NCI-H774 (cell line): ENCODE measurements around the gene TLCD4.
"Not testable (repeated sequence)": the region's sequence is repeated elsewhere in the genome, so short reads cannot be mapped to it uniquely, and the experiment has no call there.

Experiments used
- DNase-seq: peaks from one replicate; lab custom pipeline; 2025; lab: John Stamatoyannopoulos, UW

TLCD4 gene, protein sequence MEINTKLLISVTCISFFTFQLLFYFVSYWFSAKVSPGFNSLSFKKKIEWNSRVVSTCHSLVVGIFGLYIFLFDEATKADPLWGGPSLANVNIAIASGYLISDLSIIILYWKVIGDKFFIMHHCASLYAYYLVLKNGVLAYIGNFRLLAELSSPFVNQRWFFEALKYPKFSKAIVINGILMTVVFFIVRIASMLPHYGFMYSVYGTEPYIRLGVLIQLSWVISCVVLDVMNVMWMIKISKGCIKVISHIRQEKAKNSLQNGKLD

DNA sequence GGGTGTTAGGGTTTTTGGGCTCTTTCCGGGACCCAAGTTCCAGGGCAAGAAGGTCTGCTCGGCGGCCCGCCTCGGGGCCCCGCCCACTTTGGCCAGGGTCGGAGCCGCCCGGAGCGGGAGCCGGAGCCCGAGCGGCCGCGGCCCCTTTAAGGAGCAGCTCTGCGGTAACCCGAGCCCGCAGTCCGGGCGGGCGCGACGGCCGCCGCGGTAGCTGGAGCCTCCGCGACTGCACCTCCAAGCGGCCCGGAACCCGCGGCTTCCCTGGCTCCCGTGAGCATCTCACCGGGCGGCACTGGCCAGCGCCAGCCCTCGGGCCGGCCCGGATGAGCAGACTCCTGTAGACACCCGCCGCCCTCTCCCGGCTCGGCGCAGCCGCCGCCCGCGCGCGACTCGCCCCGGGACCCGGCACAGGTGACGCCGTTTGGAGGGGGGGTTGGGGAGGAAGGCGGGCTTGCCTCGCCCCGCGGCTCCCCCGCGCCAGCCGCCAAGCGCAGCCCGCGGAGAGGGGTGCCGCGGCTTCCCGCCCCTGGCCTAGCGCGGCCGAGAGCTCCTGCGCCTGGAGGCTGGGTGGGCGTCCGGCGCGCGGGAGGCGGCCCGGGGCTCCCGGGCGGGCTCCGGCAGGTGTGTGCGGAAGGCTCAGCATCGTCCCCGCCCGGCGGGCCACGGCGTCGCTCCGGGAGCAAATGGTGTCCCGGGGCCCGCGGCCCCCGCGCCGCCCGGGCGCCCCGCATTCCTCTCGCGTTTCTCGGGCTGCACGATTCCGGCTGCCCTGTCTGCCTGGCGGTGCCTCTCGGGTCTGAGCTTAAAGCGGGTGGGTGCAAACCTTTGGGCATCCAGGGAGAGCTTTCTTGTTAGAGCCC, at the start of gene TLCD4:
Gene TLCD4 (plus strand): TSS at position 149 of the 860 bp plus-strand sequence. CDS start 26,547 bp downstream, outside the sequence.
- DNase-seq = peak; percentile 46

DNA sequence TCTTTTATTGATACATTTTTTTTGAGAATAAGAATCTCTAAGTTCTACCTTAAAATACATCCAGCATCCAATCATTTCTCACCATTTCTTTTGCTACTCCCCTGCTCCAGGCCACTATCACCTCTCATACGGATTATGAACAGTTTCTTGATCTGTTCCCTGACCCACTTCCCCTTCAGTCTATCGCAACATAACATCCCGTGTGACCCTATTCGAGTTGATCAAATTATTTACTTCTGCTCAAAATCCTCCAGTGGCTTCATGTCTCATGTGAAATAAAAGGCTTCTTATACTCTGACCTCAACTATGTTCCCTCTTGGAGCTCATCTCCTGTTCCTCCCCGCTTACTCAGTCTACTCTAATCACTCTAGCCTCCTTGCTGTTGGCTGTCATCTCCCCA, 49.6 kb upstream of the TLCD4 start:
- DNase-seq = no peak

DNA sequence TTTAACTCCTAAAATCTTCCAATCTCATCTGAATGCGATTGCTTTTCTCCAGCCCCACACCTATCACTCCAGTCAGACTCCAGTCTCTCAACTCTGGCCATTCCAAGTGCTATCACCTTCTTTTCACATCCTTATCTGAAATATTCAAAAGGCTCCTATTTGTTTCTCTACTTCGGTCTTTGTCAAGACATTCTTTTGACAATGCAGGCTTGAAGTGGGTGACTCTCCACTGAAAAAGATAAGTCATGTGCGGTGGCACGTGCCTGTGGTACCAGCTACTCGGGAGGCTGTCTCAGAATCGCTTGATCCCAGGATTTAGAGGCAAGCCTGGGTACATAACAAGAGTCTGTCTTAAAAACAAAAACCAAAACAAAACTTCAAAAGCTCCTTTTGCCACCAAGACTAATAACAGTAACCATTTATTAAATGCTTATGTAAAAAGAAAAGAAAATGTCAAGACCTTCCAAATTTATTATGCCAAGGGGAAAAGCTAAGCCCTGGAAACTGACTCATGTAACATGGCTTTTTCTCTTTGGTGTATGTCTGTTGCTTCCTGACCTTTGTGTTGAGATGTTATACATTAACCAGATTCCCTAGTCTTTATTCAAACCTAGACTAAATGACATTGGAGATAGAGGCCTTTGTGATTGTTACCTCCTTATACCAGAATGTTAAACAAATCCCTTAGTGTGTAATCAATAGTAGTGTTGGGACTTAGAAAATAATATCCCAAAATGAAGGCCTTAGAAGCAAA, 48.0 kb upstream of the TLCD4 start:
- DNase-seq = no peak

DNA sequence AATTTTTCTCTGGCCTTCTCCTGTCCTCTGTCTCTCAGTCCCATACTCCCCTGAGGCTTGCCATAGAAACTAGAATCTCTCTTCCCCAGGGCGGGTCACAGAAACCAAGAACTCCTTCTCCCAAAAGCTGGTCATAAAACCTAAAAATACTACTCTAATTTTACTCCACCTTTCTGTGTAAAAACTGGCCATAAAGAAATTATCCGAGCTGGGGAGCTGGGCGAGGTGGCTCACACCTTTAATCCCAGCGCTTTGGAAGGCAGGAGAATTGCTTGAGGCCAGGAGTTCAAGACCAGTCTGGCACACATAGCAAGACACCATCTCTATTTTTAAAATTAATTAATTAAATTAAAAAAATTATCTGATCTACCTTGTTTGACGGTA, 47.5 kb upstream of the TLCD4 start:
- no peak for DNase-seq

DNA sequence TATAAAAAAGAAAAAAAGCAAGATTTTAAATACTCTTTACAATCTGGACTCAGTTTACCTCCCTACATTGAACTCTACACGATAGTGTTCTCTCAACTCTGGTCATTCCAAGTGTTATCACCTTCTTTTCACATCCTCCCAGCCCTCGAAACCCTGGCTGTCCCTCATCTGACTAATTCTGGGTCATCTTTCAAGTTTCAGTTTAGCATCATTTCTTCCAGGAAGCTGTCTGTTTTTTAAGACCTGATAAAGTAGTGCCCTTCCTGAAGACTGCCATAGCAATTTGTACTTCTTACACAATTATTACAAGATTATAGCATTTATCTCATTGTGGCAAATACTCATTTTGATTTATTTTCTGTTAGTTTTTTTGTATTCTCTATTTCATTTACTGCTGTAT, 45.6 kb upstream of the TLCD4 start:
- no peak for DNase-seq

DNA sequence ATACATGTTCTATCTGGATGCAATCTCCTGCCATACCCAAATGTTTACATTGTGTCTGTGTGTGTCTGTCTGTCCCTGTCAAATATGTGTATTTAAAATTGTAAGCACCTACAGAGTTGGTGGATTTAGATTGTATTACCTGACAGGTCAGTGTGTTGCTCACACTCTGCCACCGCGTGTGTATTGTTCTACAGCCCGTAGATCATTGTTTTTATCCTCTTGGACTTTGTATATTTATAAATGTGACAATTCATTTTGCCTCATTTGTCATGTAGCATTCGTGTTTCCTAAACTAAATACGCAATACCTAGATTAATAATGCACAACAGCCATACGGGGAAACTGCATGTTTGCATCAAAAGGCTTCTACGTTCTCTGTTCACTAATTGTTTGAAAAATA, 45.0 kb upstream of the TLCD4 start:
- no peak for DNase-seq

DNA sequence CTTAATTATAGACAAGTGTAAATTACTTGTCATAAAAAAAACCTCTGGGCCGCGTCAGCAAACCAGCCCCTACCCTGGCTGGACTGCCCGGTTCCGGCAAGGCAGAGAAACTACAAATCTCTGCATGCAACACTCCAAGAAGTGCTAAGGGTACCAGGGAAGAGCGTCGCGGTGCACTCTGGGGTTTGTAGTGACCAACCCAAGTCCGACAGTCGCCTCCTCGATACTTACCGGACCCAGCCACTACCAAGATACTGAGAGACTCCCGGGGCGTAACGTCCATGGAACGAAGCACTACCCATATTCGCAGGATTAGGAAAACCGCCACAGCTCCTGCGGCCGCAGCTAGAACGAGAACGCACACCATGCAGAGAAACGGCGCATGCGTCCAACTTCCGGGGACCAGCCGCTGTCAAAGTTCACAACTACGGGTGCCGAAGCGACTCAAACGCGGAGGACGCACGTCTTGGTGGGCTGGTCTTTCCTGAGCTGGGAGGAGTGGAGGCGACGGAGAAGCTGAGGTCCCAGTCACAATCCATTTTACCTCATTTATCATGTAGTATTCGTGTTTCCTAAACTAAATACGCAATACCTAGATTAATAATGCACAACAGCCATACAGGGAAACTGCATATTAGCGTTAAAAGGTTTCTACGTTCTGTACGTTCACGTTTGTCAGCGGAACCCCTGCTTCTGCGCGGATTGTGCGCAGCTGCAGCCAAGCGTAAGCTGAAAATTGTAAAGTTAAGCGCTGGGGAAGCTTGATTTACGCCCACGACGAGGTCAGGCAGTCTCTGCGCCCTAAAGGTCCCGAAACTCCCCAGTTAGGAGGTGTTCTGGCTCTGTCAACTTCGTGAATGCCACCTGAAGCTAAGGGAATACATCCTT, 44.4 kb upstream of the TLCD4 start, which contains the start of gene ALG14:
Gene ALG14 (minus strand): TSS at position 420 of the 888 bp plus-strand sequence. CDS start 53 bp downstream, at position 367.
- DNase-seq = peak; percentile 89

DNA sequence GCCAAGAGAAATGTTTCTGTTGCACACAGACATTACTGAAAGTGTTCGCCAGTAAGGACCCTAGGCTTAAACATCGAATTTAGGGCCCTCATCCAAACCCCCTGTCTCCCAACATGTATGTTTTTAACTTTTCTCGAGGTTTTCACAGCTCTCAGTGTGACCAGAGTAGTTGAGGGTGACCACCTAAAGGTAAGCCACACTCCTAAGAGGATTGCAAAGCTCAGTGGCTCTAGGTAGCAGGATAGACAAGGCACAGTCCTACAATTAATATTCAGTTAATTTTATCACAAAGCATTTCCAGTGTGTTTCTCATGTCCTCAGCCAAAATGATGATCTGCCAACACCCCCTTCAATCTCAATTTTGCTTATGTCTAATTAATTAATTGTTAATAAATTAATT, 43.7 kb upstream of the TLCD4 start:
- DNase-seq = no peak

DNA sequence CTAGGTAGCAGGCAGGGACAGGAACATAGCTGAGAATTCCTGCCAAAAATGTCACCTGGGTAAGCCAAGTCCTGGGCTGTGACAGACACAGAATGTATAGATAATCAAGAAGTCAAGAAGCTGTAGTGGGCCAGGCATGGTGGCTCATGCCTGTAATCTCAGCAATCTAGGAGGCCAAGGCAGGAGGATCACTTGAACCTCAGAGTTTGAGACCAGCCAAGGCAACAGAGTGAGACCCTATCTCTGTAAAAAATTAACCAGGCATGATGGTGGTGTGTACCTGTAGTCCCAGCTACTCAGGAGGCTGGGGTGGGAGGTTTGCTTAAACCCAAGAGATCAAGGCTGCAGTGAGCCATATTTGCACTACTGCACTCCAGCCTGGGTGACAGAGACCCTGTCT, 41.1 kb upstream of the TLCD4 start:
- DNase-seq = no peak

DNA sequence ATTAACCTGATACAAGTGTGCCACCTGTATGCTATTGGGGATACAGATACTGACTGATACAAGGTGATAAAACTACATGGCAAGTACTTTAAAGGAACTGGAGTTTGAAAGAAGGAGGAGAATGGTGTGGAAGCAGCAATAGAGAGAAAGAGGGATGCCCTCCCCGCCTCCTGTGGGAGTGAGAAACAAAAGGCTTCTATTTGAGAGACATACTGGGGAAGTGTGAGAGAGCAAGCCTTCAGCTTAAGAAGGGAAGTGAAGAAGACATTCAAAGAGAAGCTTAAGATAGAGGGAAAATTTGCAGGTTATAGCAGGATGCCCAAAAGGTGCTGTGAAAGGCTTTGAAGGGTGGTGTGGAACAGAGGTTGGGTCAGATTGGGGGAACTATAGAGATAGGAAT, 36.7 kb upstream of the TLCD4 start:
- DNase-seq = no peak

DNA sequence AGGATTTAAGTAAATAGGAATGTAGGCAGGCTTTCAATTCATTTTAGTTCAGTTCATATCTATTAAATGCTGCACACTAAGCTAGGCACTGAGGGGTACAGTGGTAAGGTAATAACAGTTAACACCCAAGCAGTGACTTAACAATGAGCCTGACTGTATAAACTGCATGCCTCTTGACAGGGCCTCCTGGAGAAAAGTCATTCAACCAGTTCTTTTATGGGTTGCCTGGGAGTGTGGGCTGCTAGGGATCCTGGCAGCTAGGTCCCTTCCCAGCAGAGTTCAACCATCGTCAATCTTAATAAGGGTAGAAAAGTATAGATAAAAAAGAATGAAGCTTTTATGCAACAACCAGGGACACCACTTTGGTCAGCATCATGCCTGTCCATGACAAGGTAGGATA, 36.3 kb upstream of the TLCD4 start:
- DNase-seq = no peak

DNA sequence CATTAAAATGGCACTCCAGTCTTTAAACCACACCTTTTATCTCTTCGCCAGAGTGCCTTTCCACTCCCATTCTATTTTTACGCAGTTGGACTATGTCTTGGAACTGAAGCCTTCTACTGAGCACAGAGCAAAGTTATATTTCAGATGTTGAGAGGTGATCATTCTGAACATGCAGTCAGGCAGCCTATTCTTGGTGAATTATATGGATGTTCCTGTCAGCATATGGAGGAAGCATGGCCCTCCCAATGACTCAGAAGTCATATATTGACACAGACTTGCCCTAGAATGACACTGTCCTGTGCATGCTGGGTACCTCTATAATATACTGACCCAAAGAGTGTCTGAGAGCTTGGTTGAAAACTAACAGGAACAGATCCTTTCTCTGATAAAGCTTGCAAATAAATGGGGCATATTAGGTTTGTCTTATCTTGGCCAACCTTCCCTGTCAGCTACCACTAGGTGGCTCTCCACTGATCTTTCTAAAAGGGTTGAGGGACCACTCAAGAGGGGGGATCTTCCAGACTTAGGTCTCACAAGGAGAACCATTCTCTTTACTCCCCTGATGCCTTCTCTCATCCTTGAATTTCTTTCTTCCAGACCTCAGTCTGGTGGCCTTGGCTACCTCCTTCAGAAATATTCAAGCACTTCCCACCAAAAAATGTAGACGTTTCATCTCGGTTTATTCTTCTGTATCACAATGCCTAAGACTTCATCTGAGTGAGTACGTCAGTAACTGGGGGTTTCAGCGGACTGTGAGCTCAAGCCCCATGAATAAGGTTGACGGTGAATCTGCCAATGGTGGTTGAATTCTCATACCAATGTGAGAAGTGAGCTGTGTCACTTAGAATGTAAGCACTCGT, 32.6 kb upstream of the TLCD4 start:
- no peak for DNase-seq

DNA sequence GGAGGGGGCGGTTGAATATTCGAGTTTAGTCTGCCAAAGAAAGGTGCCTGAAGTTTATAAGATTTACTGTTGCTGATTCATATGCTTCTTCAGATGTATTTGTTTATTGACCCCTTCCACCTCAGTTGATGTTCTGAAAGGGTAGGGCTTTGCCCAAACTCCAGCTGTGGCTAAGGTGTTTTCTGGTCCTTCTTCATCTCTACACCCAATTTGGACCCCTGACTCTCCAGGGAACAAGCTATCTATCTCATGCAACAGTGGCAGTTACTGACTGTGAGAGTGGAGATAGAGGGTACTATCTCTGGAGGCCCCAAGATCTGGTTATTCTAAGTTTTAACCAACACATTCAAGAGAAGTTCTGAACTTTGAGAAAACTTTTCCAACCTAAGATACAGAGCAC, 31.8 kb upstream of the TLCD4 start:
- no peak for DNase-seq

DNA sequence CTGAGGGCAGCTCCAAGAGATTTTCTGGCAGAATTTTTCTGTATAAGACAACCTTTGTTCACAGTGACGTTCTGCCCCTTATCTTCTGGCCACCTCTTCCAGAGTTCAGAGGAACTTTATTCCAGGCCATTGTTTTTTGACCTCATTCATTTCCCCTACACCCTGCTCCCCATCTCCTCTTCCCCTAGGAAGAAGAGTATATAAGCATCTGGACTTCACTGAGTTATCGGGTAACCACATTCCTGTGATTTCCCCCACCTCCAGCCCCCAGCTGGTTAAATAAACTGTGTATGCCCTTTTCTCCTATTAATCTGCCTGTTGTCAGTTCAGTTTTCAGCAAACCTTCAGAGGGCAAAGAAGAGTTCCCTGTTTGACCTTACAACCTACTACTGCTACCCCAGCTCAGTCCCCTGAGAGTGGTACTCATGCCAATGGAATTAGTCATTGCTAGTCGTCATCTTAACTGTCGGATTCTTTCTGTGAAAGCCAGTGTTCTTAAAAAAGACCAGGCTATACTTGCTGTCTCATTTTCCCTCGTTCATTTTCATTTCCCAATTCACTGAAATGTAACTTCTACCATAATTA, 30.1 kb upstream of the TLCD4 start:
- DNase-seq = no peak

DNA sequence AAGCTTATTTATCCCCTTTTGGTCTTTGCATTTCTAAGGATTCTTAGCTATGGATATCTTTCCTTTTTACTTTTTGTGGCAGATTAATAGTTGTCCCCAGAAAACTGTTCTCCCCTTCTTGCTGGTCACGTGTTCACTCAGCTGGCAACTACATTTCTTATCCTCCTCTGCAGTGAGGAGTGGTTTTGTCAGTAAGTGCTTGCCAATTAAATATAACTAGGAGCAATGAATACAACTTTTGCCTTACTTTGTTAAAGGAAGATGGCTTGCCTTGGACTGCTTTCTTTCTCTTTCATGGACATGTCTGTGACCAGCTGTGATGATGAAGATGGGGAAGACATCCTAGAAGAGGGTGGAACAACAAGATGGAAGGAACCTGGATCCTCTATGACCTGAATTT, 28.9 kb upstream of the TLCD4 start:
- DNase-seq = no peak

DNA sequence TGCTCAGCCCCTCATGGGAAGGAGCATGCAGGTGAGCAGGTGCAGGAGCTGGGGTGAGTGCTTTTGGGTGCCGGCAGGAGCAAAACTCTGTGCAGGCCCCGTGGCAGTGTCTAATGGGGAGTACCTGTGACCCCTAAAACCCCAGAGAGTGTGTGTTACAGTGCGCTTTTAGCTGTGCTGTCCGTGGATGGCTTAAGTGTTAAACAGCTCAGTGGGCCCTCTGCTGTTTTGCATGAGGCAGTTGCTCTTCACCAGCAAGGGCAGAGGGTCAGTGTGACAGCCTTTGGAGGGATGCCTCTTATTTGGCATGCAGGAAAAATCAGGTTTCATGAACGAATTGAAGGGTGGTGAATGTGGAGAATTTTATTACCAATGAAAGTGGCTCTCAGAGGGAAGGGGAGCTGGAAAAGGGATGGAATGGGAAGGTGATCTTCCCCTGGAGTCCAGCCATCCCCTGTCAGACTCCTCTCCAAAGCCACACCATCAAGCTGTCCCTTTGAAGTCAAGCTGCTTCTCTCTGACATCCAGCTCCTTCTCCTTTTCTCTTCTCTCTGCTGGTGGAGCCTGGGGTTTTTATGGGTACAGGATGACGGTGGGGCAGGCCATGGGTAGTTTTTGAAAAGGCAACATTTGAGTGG, 27.4 kb upstream of the TLCD4 start:
- no peak for DNase-seq

DNA sequence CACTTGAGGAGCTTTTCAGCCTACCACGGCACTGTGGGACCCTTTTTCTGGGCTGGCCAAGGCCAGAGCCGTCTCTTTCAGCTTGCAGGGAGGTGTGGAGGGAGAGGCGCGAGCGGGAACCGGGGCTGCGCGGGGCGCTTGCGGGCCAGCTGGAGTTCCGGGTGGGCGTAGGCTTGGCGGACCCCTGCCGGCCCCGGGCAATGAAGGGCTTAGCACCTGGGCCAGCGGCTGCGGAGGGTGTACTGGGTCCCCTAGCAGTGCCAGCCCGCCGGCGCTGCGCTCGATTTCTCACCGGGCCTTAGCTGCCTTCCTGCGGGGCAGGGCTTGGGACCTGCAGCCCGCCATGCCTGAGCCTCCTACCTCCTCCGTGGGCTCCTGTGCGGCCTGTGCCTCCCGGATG, 25.9 kb upstream of the TLCD4 start:
- not testable (repeated sequence) for DNase-seq

DNA sequence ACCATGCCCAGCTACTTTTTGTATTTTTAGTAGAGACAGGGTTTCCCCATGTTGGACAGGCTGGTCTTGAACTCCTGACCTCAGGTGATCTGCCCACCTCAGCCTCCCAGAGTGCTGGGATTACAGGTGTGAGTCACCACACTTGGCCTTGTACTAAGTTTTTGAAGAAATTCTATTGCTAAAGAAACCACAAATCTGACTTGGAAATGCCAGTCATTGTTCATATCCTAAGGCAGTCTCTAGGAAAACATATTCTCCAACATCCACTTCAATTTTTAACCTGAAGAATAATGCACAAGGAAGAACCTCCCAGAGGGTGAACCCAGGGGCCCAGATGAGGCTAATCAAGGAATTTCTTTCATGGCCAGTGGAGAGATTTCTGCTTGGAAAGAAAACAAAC, 24.3 kb upstream of the TLCD4 start:
- DNase-seq = not testable (repeated sequence)

DNA sequence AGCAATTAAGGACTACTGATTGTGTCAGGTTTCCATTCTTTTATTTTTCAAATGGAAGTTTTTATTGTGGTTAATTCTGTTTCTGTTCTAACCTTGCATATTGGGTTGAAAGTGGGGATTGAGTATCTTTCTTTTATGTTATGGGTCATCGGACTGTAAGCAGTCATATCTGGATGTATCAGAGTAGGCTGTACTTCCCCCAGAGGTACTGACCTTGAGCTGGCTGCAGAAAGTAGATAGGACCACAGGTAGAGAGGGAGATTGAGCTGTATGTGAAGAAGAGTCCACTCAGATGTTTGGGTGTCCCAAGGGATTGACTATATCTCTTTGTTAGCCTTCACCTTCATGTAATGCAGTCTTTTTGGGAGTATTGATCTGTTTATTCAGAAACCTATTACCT, 23.9 kb upstream of the TLCD4 start:
- no peak for DNase-seq

DNA sequence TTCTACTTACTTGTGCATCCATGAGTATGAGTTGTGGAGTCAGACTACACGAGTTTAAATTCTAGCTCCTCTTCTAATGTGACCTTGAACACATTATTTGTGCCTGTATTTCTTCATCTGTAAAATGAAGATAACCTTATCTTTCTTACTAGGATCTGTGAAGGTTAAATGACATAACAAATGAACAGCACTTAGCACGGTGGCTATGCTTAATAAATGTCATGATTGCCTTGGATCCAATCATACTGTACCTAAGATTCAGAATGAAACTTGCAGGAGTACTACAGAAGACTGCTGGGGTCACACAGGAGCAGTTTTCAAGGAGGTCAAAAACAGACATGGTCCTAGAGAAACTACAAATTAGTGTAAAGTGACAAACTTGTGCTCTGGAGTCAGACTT, 22.2 kb upstream of the TLCD4 start:
- DNase-seq = no peak
